Bronchial epithelial cell (primary cell): ENCODE results near the gene PPIH. TPM values are rescaled to one million over a fixed set of nuclear protein-coding genes. Genes with fewer than 3 reads are reported as not detected.
"Not testable (repeated sequence)": the region's sequence is repeated elsewhere in the genome, so short reads cannot be mapped to it uniquely, and the experiment has no call there.

Experiments
- DNase-seq: peaks from one replicate; pipeline ENCODE4 v3.0.0-alpha.2; 2010; ENCODE audit warnings: low read depth
- FAIRE-seq: peaks from 2 replicates; lab custom pipeline; 2011; peaks lifted over from hg19 to GRCh38; lab: Jason Lieb, UNC
- H3K27me3 ChIP-seq: 2 replicates; pipeline ENCODE4 v1.5.1; 2011; ENCODE audit warnings: low read length; ENCODE audit not compliant: control insufficient read depth, insufficient read depth
- H3K36me3 ChIP-seq: 2 replicates; pipeline ENCODE4 v1.5.1; 2011; ENCODE audit warnings: low read length; ENCODE audit not compliant: control insufficient read depth, insufficient read depth
- H3K4me3 ChIP-seq: 2 replicates; pipeline ENCODE4 v1.5.1; 2011; ENCODE audit warnings: mild to moderate bottlenecking, low read depth, low read length, control low read depth
- CTCF ChIP-seq: IDR thresholded peaks from 2 replicates; pipeline ENCODE4 v1.5.1; 2011; ENCODE audit warnings: mild to moderate bottlenecking, moderate library complexity, low read length, control low read depth, inconsistent platforms; ENCODE audit not compliant: insufficient read depth, severe bottlenecking
- total RNA-seq: library from RNA; depleted of rRNA; stranded (reverse); fragments of >200 nt; gene quantifications from 2 replicates; pipeline ENCODE4 v1.2.1, GENCODE V29; 2014

Gene PPIH
- total RNA-seq, 1 donor from 2014 or later, result 40.8 TPM

- TF ChIP-seq CTCF, result no peak
- Histone ChIP-seq H3K27me3 (no peaks in the 10 kb centered on the region), H3K4me3 (no peak overlapping the region), H3K36me3 (no peaks in the 10 kb centered on the region)
- FAIRE-seq (no peak), DNase-seq (peak; percentile 49)
Measured at GRCh38 chr1:42721926-42722325, 63.7 kb downstream of the PPIH start.

- H3K27me3 ChIP-seq, H3K36me3 ChIP-seq, FAIRE-seq, H3K4me3 ChIP-seq, DNase-seq: not testable (repeated sequence)
Measured at GRCh38 chr1:42722403-42722802, 64.2 kb downstream of the PPIH start.

- TF ChIP-seq CTCF, result no peak
- DNase-seq (peak; percentile 49), FAIRE-seq (no peak)
- Histone ChIP-seq H3K27me3 (no peaks in the 10 kb centered on the region), H3K36me3 (no peaks in the 10 kb centered on the region), H3K4me3 (no peak overlapping the region)
Measured at GRCh38 chr1:42723511-42723910, 65.3 kb downstream of the PPIH start.

GRCh38 chr1:42725820-42726219, 67.6 kb downstream of the PPIH start:
- H3K36me3 ChIP-seq, H3K4me3 ChIP-seq, DNase-seq, FAIRE-seq, H3K27me3 ChIP-seq: not testable (repeated sequence)

Other genes starting within 250 kb of the PPIH start
- 0.26 and 0.90 TPM in 2 replicates for gene ZMYND12, start 202.4 kb upstream of the PPIH start, total RNA-seq
- 34.8 and 52.4 TPM in 2 replicates for gene PPCS, start 201.9 kb upstream of the PPIH start, total RNA-seq
- 0.77 and 0.79 TPM in 2 replicates for gene CCDC30, start 195.1 kb upstream of the PPIH start, total RNA-seq
- gene YBX1, start 24.0 kb downstream of the PPIH start, total RNA-seq, result 1,123 and 1,188 TPM in 2 replicates
- gene CLDN19, start 81.8 kb downstream of the PPIH start, total RNA-seq, result not detected in 2 replicates
- 15.8 and 16.5 TPM in 2 replicates for gene P3H1, start 108.6 kb downstream of the PPIH start, total RNA-seq
- 3.8 and 9.0 TPM in 2 replicates for gene C1orf50, start 108.8 kb downstream of the PPIH start, total RNA-seq
- under 0.01 TPM in 2 replicates for gene TMEM269, start 126.6 kb downstream of the PPIH start, total RNA-seq
- 5.3 and 6.3 TPM in 2 replicates for gene ERMAP, start 158.7 kb downstream of the PPIH start, total RNA-seq
- gene SVBP, start 159.0 kb downstream of the PPIH start, total RNA-seq, result 18.2 and 21.0 TPM in 2 replicates
- gene ZNF691, start 188.2 kb downstream of the PPIH start, total RNA-seq, result 4.5 and 6.8 TPM in 2 replicates